Calu3 (cell line): ENCODE results near the gene B4GALT7. TPM values are rescaled to one million over a fixed set of nuclear protein-coding genes. Genes with fewer than 3 reads are reported as not detected.
"Not testable (repeated sequence)": the region's sequence is repeated elsewhere in the genome, so short reads cannot be mapped to it uniquely, and the experiment has no call there.

Experiments
- BruUV-seq: library from RNA; stranded (reverse); fragments of 400-500 nt; replicated peaks from 2 replicates; lab custom pipeline; 2021; lab: Mats Ljungman, UMichigan
- CTCF ChIA-PET: fragments of 300-600 bp; sonication (Branson Sonifier 250); formaldehyde crosslinking; loops from one replicate; lab custom pipeline; 2022; ENCODE audit warnings: antibody characterized with exemption; lab: Charles Lee
- DNase-seq: peaks from one replicate; pipeline ENCODE4 v3.0.0; 2022
- H3K27ac Mint-ChIP-seq: one replicate; pipeline ENCODE4 v1.8.0; 2022; ENCODE audit warnings: mixed read lengths; ENCODE audit not compliant: unreplicated experiment
- H3K27me3 Mint-ChIP-seq: one replicate; pipeline ENCODE4 v1.8.0; 2022; ENCODE audit warnings: mixed read lengths; ENCODE audit not compliant: unreplicated experiment
- H3K36me3 Mint-ChIP-seq: one replicate; pipeline ENCODE4 v1.8.0; 2022; ENCODE audit warnings: mild to moderate bottlenecking, moderate library complexity, mixed read lengths; ENCODE audit not compliant: insufficient read depth, unreplicated experiment
- H3K4me1 Mint-ChIP-seq: one replicate; pipeline ENCODE4 v1.8.0; 2022; ENCODE audit warnings: mild to moderate bottlenecking, low read depth, mixed read lengths; ENCODE audit not compliant: unreplicated experiment
- H3K4me3 Mint-ChIP-seq: one replicate; pipeline ENCODE4 v1.8.0; 2022; ENCODE audit warnings: mild to moderate bottlenecking, low read depth, moderate library complexity, mixed read lengths; ENCODE audit not compliant: unreplicated experiment
- H3K9me3 Mint-ChIP-seq: one replicate; pipeline ENCODE4 v1.8.0; 2022; ENCODE audit warnings: low read depth, mixed read lengths; ENCODE audit not compliant: unreplicated experiment
- intact Hi-C: fragments of 100-400 bp; cut with micrococcal nuclease; formaldehyde crosslinking; loops from one replicate; pipeline ENCODE4 v1.10.0; 2022; ENCODE audit not compliant: unreplicated experiment
- total RNA-seq: library from RNA; stranded (reverse); gene quantifications from 2 replicates; pipeline ENCODE4 v1.2.3, GENCODE V29; 2022
- TF ChIP-seq, protein P1 (sequence below): fragments of 200-600 bp; IDR thresholded peaks from one replicate; pipeline ENCODE4 v1.8.0; 2022; ENCODE audit warnings: antibody characterized with exemption; ENCODE audit not compliant: unreplicated experiment

B4GALT7 gene
- total RNA-seq, 1 experiment from 2014 or later: 55.7 TPM

DNA sequence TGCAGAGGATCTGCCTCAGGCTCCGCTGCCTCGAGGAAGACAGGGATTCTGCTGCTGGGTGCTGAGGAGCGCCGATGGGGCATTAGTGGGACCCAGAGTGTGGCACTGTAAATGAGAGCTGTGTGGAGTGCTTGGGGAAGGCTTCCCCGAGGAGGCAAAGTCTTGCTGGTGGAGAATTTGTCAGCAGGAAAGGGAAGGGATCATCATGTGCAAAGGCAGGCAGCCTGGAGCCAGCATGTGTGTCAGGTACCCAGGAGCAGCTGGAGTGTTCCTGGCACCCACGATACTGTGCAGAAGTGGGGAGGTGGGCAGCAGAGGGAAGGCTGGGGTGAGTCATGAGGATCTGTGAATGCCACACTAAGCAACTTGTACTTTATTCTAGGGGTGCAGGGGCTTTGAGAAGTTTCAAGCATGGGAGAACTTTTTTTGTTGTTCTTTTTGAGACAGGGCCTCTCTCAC, 12.3 kb downstream of the B4GALT7 start:
- H3K27ac Mint-ChIP-seq: peak overlapping the region; percentile 19
- TF ChIP-seq, protein P1, sequence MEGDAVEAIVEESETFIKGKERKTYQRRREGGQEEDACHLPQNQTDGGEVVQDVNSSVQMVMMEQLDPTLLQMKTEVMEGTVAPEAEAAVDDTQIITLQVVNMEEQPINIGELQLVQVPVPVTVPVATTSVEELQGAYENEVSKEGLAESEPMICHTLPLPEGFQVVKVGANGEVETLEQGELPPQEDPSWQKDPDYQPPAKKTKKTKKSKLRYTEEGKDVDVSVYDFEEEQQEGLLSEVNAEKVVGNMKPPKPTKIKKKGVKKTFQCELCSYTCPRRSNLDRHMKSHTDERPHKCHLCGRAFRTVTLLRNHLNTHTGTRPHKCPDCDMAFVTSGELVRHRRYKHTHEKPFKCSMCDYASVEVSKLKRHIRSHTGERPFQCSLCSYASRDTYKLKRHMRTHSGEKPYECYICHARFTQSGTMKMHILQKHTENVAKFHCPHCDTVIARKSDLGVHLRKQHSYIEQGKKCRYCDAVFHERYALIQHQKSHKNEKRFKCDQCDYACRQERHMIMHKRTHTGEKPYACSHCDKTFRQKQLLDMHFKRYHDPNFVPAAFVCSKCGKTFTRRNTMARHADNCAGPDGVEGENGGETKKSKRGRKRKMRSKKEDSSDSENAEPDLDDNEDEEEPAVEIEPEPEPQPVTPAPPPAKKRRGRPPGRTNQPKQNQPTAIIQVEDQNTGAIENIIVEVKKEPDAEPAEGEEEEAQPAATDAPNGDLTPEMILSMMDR: no peak
- no peak overlapping the region for H3K4me3 Mint-ChIP-seq
- H3K4me1 Mint-ChIP-seq: no peaks in the 10 kb centered on the region
- no peaks in the 10 kb centered on the region for H3K27me3 Mint-ChIP-seq
- CTCF ChIA-PET: no interaction called here
- peaks cover 37% of the 10 kb centered on the region for H3K36me3 Mint-ChIP-seq
- intact Hi-C loops: no loop called here
- no peak for DNase-seq
- no peaks in the 10 kb centered on the region for H3K9me3 Mint-ChIP-seq
- BruUV-seq: no TSS peak

DNA sequence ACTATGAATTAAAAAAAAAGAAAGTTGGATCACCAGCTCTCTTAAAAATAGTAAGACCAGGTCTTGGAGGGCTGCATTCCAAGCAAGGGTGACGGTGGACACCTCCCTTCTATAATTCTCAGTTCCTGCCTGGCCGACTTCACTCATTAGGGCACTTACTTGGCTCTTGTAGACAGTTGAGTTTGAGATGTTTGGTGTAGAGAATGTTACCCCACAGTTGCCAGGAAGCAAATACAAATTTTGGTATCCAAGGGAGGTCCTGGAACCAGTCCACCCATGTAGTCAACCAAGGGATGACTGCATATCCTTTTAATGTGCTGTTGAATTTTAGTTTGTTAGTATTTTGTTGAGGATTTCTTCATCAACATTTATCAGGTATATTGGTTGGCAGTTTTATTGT, 20.6 kb downstream of the B4GALT7 start:
- no peak for DNase-seq
- intact Hi-C loops: no loop called here
- H3K4me3 Mint-ChIP-seq: no peak overlapping the region
- H3K9me3 Mint-ChIP-seq: no peaks in the 10 kb centered on the region
- CTCF ChIA-PET: no interaction called here
- H3K27ac Mint-ChIP-seq: no peak overlapping the region
- H3K36me3 Mint-ChIP-seq: peaks cover 26% of the 10 kb centered on the region
- TF ChIP-seq, protein P1: no peak
- no TSS peak for BruUV-seq
- H3K4me1 Mint-ChIP-seq: no peaks in the 10 kb centered on the region
- no peaks in the 10 kb centered on the region for H3K27me3 Mint-ChIP-seq

DNA sequence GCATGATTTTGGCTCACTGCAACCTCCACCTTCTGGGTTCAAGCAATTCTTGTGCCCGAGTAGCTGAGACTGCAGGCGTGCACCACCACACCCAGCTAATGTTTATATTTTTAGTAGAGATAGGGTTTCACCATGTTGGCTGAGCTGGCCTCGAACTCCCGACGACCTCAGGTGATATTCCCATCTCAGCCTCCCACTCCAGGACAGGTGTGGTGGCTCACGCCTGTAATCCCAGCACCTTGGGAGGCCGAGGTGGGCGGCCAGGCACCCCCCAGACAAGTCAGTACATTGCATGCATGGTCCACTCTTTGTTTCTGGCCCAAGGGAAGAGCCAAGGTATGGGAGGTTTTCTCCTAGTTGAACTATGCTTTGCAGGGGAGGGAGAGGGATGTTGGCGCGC, 24.2 kb downstream of the B4GALT7 start:
- DNase-seq, H3K36me3 Mint-ChIP-seq, H3K27ac Mint-ChIP-seq, H3K27me3 Mint-ChIP-seq, CTCF ChIA-PET, H3K4me3 Mint-ChIP-seq, H3K4me1 Mint-ChIP-seq, H3K9me3 Mint-ChIP-seq, BruUV-seq, intact Hi-C loops: not testable (repeated sequence)

DNA sequence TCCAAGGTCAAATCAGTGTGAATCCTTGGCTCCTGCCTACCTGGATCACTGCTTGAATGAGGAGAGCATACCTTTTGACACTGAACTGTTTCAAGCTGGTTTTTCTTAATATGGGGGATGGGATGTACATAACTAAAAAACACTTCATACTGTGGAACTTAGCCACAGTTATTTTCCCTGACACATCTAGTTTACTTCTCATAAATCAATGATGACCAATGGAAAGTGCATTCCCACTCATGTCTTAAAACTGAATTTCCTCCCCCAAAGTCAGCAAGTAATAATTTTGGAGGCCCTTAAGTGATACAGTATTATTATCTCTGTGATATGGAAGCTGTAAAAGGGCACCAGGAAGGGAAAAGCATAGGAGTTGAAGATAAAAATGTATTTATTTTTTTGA, 30.3 kb downstream of the B4GALT7 start:
- H3K9me3 Mint-ChIP-seq, H3K27ac Mint-ChIP-seq, H3K4me3 Mint-ChIP-seq, H3K4me1 Mint-ChIP-seq, CTCF ChIA-PET, intact Hi-C loops, DNase-seq, BruUV-seq, H3K36me3 Mint-ChIP-seq, H3K27me3 Mint-ChIP-seq: not testable (repeated sequence)

DNA sequence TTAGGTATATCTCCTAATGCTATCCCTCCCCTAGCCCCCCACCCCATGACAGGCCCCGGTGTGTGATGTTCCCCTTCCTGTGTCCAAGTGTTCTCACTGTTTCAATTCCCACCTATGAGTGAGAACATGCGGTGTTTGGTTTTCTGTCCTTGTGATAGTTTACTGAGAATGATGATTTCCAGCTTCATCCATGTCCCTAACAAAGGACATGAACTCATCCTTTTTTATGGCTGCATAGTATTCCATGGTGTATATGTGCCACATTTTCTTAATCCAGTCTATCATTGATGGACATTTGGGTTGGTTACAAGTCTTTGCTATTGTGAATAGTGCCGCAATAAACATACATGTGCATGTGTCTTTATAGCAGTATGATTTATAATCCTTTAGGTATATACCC, 35.0 kb downstream of the B4GALT7 start:
- CTCF ChIA-PET, H3K4me3 Mint-ChIP-seq, H3K36me3 Mint-ChIP-seq, H3K4me1 Mint-ChIP-seq, BruUV-seq, H3K27ac Mint-ChIP-seq, intact Hi-C loops, H3K9me3 Mint-ChIP-seq, DNase-seq, H3K27me3 Mint-ChIP-seq: not testable (repeated sequence)

DNA sequence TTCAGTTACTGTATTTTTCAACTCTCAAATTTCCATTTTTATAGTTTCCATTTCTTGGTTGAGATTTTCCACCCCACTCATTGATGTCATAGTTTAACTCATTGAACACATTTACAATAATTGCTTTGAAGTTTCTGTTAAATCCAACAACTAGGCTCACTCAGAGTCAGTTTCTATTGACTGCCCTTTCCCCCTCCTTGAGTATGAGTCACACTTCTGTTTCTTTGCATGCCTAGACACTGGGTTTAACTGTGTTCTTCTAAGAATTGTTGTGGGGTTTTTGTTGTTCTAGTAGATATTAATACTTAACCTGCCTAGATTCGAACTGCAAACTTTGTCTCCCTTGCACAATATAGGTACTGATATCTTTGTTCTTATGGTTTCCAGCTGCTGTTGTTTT, 45.5 kb downstream of the B4GALT7 start:
- H3K9me3 Mint-ChIP-seq, H3K27me3 Mint-ChIP-seq, CTCF ChIA-PET, H3K27ac Mint-ChIP-seq, intact Hi-C loops, DNase-seq, H3K36me3 Mint-ChIP-seq, BruUV-seq, H3K4me3 Mint-ChIP-seq, H3K4me1 Mint-ChIP-seq: not testable (repeated sequence)

DNA sequence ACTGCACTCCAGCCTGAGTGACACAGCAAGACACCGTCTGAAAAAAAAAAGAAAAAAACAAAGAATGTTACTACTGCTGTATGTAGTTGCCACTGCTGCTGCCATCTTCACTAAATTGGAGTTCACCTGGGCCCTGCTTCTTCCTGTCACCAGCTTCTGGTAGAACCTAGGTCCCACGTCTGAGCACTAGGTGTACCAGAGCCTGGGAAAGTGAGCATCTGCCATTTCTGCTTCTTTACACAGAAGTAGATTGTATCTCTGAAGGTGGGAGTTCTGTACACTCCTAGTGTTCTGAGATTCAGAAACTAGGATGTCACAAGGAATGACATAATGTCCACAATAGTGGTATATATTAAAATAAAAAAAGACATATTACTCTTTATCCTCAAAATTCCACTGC, 51.3 kb downstream of the B4GALT7 start:
- H3K36me3 Mint-ChIP-seq, intact Hi-C loops, H3K4me3 Mint-ChIP-seq, CTCF ChIA-PET, H3K9me3 Mint-ChIP-seq, DNase-seq, H3K4me1 Mint-ChIP-seq, H3K27ac Mint-ChIP-seq, H3K27me3 Mint-ChIP-seq, BruUV-seq: not testable (repeated sequence)

DNA sequence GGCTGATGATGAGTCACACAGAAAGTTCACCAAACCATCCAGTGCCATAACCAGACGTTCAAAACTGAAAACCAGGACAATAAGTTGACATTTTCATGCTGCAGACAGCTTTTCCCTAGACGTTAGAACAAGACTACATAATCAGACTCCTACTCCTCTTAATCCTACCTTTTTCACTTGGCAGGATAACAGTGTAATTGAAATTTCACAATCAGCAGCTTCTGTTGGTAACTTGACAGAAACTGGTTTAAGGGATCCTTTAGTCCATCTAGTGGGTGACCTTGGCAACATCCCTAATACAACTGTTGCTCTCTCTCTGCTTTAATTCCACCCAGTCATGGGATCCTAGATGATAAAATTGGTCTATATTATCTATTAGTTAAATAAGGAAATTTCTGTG, 57.9 kb downstream of the B4GALT7 start:
- H3K4me1 Mint-ChIP-seq, BruUV-seq, H3K36me3 Mint-ChIP-seq: not testable (repeated sequence)

DNA sequence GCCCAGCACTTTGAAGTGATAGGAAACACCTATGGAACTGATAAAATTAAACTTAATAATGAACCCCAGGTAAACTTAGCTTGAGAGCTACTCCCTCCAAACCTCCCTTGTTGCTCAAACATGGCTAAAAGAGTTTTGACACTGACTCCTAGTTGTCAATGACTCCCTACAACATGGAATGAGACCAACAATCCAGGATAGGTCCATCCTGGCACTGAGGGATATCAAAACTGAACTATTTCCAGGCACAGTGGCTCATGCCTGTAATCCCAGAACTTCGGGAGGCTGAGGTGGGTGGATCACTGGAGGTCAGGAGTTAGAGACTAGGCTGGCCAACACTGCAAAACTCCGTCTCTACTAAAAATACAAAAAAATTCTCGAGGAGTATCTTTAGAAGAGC, 58.6 kb downstream of the B4GALT7 start:
- H3K4me3 Mint-ChIP-seq, H3K4me1 Mint-ChIP-seq, H3K36me3 Mint-ChIP-seq, H3K27me3 Mint-ChIP-seq, H3K27ac Mint-ChIP-seq, intact Hi-C loops, BruUV-seq, DNase-seq, H3K9me3 Mint-ChIP-seq, CTCF ChIA-PET: not testable (repeated sequence)

More for the DNA sequence above, 57.9 kb downstream of the B4GALT7 start:
- H3K4me3 Mint-ChIP-seq, H3K27ac Mint-ChIP-seq, DNase-seq, intact Hi-C loops, CTCF ChIA-PET, H3K27me3 Mint-ChIP-seq, H3K9me3 Mint-ChIP-seq: not testable (repeated sequence)
